Gastroesophageal sphincter (tissue), 4 donors: ENCODE data around the gene PTRH1. TPM values are rescaled to one million over a fixed set of nuclear protein-coding genes. Genes with fewer than 3 reads are reported as not detected.

Experiments used
- ATAC-seq: fragments of 150-250 bp; one replicate; pipeline ENCODE4 v1.9.1; 2016; ENCODE audit warnings: mild to moderate bottlenecking, moderate library complexity
- H3K27ac ChIP-seq, 4 donors: fragments of 200-600 bp; sonication (generic) in 3 of 4; 1 replicate in 3 of 4; 2 replicates in 1 of 4; pipeline ENCODE4 v1.5.1; 2016 to 2019
- H3K27me3 ChIP-seq: fragments of 200-600 bp; sonication (generic); one replicate; pipeline ENCODE4 v1.5.1; 2019
- H3K36me3 ChIP-seq, 2 donors: fragments of 200-600 bp; sonication (generic); one replicate each; pipeline ENCODE4 v1.5.1; 2019; ENCODE audit warnings: control low read depth in 1 of 2
- H3K4me1 ChIP-seq, 3 donors: fragments of 200-600 bp; sonication (generic); 1 replicate in 2 of 3; 2 replicates in 1 of 3; pipeline ENCODE4 v1.5.1; 2016 to 2019; ENCODE audit warnings: control low read depth in 2 of 3
- H3K4me3 ChIP-seq, 2 donors: fragments of 200-600 bp; sonication (generic); one replicate each; pipeline ENCODE4 v1.5.1; 2019; ENCODE audit warnings: mild to moderate bottlenecking in 1 of 2, moderate library complexity in 1 of 2
- H3K9me3 ChIP-seq, 3 donors: fragments of 200-600 bp; sonication (generic); one replicate each; pipeline ENCODE4 v1.5.1; 2017 to 2019; ENCODE audit warnings: control low read depth in 2 of 3
- CTCF ChIP-seq, 4 experiments: fragments of 200-600 bp in 2 of 4; fragments of 450-650 bp in 2 of 4; sonication (generic) in 1 of 4; IDR thresholded peaks; one replicate each; pipeline ENCODE4 v1.5.1; 2017 to 2019; ENCODE audit warnings: antibody characterized with exemption in 4 of 4, mild to moderate bottlenecking in 2 of 4, moderate library complexity in 2 of 4
- EP300 ChIP-seq: sonication (generic); formaldehyde crosslinking; IDR thresholded peaks from one replicate; pipeline ENCODE4 v1.6.1; 2017; ENCODE audit warnings: antibody characterized with exemption, mild to moderate bottlenecking
- POLR2A ChIP-seq, 2 donors: fragments of 450-650 bp; IDR thresholded peaks; one replicate each; pipeline ENCODE4 v1.6.1; 2017; ENCODE audit warnings: antibody characterized with exemption in 2 of 2, mild to moderate bottlenecking in 2 of 2, moderate library complexity in 1 of 2
- POLR2AphosphoS5 ChIP-seq: sonication (generic); formaldehyde crosslinking; IDR thresholded peaks from one replicate; pipeline ENCODE4 v1.6.1; 2017; ENCODE audit warnings: antibody characterized with exemption
- WGBS, 2 donors: methylation state at CpG; one replicate each; pipeline ENCODE4 v1.1.5; 2018; ENCODE audit warnings: low coverage in 1 of 2; 5-methylcytosine and 5-hydroxymethylcytosine counted together
- total RNA-seq, 4 donors: library from RNA; depleted of rRNA; stranded (reverse); fragments of >200 nt; gene quantifications; one replicate each; pipeline ENCODE4 v1.1.0, GENCODE V29; 2016

PTRH1 gene
- total RNA-seq, 4 donors from 2014 or later: 8.7 to 19.3 (median 16.8) TPM

- no peak overlapping the region for H3K4me3 ChIP-seq
- no peaks in the 10 kb centered on the region for H3K9me3 ChIP-seq
- peaks cover 0 to 22% (median 11%) of the 10 kb centered on the region in 3 donors for H3K4me1 ChIP-seq
- peaks cover 10% of the 10 kb centered on the region for H3K27me3 ChIP-seq
- no peak for TF ChIP-seq POLR2AphosphoS5
- peaks cover 0 to under 1% of the 10 kb centered on the region in 2 donors for H3K36me3 ChIP-seq
- no peak for ATAC-seq
- H3K27ac ChIP-seq: no peak overlapping the region
- WGBS, 2 donors: 78% methylated on average over 3 to 4 of the region's 5 CpGs
These were observed 2.3 kb upstream of the PTRH1 start for GRCh38 chr9:127717766-127718165.

- WGBS, 2 donors: 100% methylated on average over 2 of the region's 9 CpGs; no CpG with 5 or more reads in 1 of the 2 donors
- Histone ChIP-seq H3K27ac (peak overlapping the region in 3 of 4 donors; percentile 85 to 88 (median 85)), H3K9me3 (no peaks in the 10 kb centered on the region), H3K27me3 (no peaks in the 10 kb centered on the region), H3K4me3 (peak overlapping the region in 1 of 2 donors; percentile 78), H3K36me3 (peaks cover 0 to 13% of the 10 kb centered on the region in 2 donors), H3K4me1 (peaks cover 0 to 22% (median 11%) of the 10 kb centered on the region in 3 donors)
- no peak for TF ChIP-seq POLR2A (IDR thresholded peaks at IDR 0.05)
- TF ChIP-seq EP300: no peak
- TF ChIP-seq POLR2AphosphoS5: no peak
- no peak for TF ChIP-seq CTCF (IDR thresholded peaks at IDR 0.05)
- no peak for ATAC-seq
These were observed 949 bp upstream of the PTRH1 start for GRCh38 chr9:127716412-127716811.

DNA sequence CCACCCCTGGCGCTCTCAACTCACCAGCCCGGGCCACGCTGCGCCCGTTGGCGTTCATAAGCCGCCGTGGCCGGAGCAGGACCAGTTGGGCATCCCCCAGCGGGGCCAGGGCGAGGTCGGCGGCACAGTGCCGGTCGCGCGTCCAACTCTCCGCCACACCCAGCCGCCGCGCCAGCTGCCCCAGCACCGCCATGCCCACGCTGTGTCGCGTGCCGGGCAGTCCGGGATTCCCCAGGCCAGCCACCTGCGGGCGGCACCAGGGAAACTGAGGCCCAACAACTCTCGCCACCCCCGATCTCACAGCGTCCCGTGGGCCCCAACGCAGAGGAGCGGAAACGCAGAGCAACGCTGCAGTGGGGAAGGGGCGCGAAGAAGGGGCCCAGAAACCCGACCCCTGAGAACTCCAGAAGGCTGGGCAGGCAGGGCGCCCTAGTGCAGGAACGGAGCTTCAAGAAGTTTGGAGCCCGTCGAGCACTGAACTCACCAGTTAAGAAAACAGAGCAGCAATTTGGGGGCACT, 453 bp downstream of the PTRH1 start:
- peaks cover 0 to 13% of the 10 kb centered on the region in 2 donors for H3K36me3 ChIP-seq
- H3K27ac ChIP-seq: peak overlapping the region in 3 of 4 donors; percentile 85 to 88 (median 85)
- WGBS, 2 donors: 0% methylated on average over 8 of the region's 44 CpGs; no CpG with 5 or more reads in 1 of the 2 donors
- H3K4me3 ChIP-seq: peak overlapping the region; percentile 46 to 78
- no peaks in the 10 kb centered on the region for H3K27me3 ChIP-seq
- no peak for TF ChIP-seq CTCF (IDR thresholded peaks at IDR 0.05)
- no peak for TF ChIP-seq POLR2AphosphoS5
- TF ChIP-seq POLR2A (IDR thresholded peaks at IDR 0.05): no peak
- no peak for TF ChIP-seq EP300
- no peaks in the 10 kb centered on the region for H3K9me3 ChIP-seq
- peaks cover 0 to 22% (median 11%) of the 10 kb centered on the region in 3 donors for H3K4me1 ChIP-seq
- ATAC-seq: no peak

GRCh38 chr9:127714020-127714750, 1.3 kb downstream of the PTRH1 start:
- no CpG with 5 or more reads among the region's 19 CpGs for whole genome bisulfite sequencing, 2 donors
- no peak for TF ChIP-seq EP300
- no peak for TF ChIP-seq CTCF (IDR thresholded peaks at IDR 0.05)
- no peak for TF ChIP-seq POLR2A (IDR thresholded peaks at IDR 0.05)
- TF ChIP-seq POLR2AphosphoS5: no peak
- H3K4me3 ChIP-seq: peak overlapping the region in 1 of 2 donors; percentile 78
- peaks cover 0 to 13% of the 10 kb centered on the region in 2 donors for H3K36me3 ChIP-seq
- H3K4me1 ChIP-seq: peaks cover 0 to 22% (median 11%) of the 10 kb centered on the region in 3 donors
- H3K9me3 ChIP-seq: no peaks in the 10 kb centered on the region
- H3K27me3 ChIP-seq: no peaks in the 10 kb centered on the region
- no peak overlapping the region for H3K27ac ChIP-seq
- no peak for ATAC-seq

GRCh38 chr9:127712867-127713266, 2.6 kb downstream of the PTRH1 start:
- H3K9me3 ChIP-seq: no peaks in the 10 kb centered on the region
- peaks cover 0 to 13% of the 10 kb centered on the region in 2 donors for H3K36me3 ChIP-seq
- H3K27me3 ChIP-seq: no peaks in the 10 kb centered on the region
- H3K4me3 ChIP-seq: no peak overlapping the region
- no peak for TF ChIP-seq POLR2A (IDR thresholded peaks at IDR 0.05)
- TF ChIP-seq EP300: no peak
- no peak for TF ChIP-seq POLR2AphosphoS5
- TF ChIP-seq CTCF (IDR thresholded peaks at IDR 0.05): no peak
- no peak overlapping the region for H3K27ac ChIP-seq
- peaks cover 0 to 22% (median 11%) of the 10 kb centered on the region in 3 donors for H3K4me1 ChIP-seq
- ATAC-seq: no peak
- WGBS, 2 donors: 100% methylated on average over 6 of the region's 10 CpGs; no CpG with 5 or more reads in 1 of the 2 donors
